ENCODE data around the gene POF1B. TPM values are rescaled to one million over a fixed set of nuclear protein-coding genes. Genes with fewer than 3 reads are reported as not detected.

The POF1B gene
- total RNA-seq, 1 experiment from 2014 or later: 12.5 TPM

DNA sequence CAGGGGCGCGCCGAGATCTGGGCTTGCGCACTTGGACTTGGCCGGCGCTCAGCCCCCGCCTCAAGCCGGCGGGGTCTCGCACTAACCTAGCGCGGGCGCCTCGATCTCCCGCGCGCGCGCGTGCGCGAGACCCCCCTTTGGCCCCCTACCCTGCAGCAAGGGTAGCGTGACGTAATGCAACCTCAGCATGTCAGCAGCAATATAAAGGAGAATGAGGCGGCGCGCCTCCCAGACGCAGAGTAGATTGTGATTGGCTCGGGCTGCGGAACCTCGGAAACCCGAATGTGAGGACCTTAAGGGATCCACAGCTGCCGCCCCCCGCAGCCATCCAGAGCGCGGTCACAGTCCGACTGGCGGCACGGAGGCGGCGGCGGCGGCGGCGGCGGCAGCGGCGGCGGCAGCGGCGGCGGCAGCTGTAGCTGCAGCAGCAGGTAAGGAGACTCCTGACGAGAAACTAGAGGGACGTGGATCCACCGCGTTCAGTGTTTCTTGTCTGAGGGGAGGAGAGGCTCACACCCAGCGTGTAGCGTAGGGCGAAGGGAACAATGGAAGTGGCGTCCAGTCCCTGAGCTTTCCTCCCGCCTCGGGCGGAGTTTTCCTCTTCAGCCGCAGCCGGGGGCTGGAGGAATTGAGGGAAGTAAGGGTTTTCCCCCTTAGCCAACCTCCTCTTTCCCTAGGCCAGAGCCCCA is 135.6 kb downstream of the POF1B start, which contains the start of the genes SATL1 and ZNF711:
Gene SATL1, minus strand, starts transcription at position 19 of the 689 bp plus-strand sequence. CDS start 134,811 bp downstream, outside the sequence.
Gene ZNF711, plus strand, starts transcription at position 231 of the 689 bp plus-strand sequence. CDS start 3,582 bp downstream, outside the sequence.
- peak; percentile 57 for DNase-seq (ENCODE audit: extremely low read depth, low read depth)

DNA sequence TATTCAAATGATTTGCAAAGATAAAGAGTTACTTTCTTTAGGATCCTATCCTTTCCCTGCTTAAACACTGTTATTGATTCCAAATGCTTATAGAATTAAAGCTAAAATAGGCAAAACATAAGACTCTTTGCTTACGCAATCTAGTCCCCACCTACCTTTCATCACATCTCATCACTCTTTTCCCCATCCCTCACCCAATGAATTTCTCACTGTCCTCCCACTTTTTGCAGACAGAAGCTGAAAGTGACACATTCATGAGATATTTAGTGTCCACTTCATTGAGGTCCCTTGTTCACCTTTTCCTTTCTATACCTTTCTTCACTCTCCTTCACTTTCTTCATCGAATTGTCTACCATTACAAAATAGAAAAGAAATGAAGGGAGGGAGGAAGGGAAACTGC is 136.3 kb downstream of the POF1B start:
- peak; percentile 61 for DNase-seq (ENCODE audit: extremely low read depth, low read depth)

Other genes starting within 250 kb of the POF1B start
- gene SATL1, start 135.9 kb downstream of the POF1B start, total RNA-seq (2014; rRNA removed; shearing (Covaris generic)): 0.17 and 0.37 TPM in 2 replicates
- 15.8 and 17.9 TPM in 2 replicates for gene ZNF711, start 135.7 kb downstream of the POF1B start, total RNA-seq (2014; rRNA removed; shearing (Covaris generic))